8988T (cell line): ENCODE results near the gene CCNL1.
"Not testable (repeated sequence)": the region's sequence is repeated elsewhere in the genome, so short reads cannot be mapped to it uniquely, and the experiment has no call there.

Experiments used
- DNase-seq: peaks from one replicate; pipeline ENCODE4 v3.0.0; 2011

CCNL1 gene

DNA sequence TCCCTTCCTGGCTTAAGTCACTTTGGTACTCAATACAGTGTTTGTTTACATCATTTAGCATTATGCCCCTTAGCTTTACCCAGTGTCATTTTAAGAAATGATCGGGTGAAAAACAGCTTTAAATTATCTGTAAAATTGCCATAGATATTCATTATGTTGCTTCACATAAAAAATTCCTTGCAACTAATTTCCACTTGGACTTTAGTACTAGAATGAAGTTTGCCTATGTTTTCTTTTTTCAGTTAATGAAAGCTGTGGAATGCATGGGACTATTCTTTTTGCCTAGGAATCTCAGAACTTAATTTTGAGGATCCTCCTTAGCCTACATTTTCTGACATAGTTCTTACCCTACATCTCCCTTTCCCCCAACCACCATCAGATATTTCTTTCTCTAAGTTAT is 38.4 kb downstream of the CCNL1 start:
- DNase-seq: no peak

DNA sequence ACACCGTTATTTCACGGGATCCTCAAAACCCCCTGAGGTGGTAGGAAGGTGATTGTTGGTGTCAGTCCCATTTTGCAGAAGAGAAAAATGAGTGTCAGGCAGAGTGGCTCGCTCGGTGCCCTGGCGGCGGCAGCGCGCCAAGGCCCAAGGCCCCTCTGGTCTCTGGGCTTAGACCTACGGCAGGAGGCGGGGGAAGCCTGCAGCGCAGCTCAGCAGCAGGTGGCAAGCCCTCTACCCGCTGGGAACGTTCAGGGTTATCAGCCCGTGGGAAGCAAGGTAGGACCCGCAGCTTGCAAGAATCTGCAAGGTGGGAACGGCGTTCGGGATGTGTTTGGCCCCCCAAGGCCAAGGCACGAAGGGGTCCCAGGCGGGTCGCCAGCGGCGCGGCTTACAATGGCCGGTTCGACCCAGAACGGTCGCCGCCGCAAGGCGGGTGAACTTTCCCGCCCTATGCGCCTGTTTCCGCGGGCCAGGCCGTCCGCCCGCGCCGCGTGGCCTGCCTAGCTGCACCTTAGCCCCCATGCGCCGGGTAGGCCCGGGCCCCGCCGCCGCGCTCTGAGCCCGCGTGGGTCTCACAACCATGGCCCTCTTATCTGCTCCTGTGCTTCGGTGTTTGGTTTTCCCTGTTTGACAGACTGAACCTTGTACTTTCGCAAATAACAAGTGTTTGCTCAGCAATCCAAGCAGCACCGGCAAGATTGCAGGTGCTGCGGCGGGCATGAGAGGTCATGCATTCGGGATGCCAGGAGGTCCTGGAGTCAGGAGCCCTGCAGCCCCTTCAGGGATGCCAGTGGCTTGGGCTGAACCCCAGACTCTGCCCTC is 39.7 kb downstream of the CCNL1 start:
- DNase-seq: no peak

DNA sequence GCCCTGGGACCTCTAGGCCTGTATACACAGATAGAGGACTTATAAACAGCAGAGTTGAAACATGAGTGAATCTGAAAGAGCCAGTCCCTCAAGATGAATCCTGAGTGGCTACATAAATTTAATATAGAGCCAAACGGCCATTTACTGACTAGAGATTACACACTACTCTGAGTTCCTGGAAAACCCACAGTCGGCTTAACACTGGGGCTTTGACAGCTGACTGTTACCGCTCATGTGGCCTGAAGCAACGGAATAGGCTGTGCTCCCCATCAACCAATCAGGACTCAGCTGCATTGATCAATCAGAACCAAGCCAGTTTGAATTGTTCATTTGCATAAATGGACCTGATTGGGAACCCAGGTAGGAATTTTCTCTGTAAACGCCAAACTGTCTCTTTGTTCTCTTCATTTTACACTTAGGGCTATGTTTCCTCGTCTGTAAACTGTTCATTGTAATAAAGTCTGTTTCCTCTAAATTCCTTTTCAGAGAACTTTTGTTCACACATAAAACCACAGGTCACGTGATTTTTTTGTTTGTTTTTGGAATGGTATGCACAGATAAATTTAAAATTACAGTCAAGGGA is 40.5 kb downstream of the CCNL1 start:
- DNase-seq: no peak

DNA sequence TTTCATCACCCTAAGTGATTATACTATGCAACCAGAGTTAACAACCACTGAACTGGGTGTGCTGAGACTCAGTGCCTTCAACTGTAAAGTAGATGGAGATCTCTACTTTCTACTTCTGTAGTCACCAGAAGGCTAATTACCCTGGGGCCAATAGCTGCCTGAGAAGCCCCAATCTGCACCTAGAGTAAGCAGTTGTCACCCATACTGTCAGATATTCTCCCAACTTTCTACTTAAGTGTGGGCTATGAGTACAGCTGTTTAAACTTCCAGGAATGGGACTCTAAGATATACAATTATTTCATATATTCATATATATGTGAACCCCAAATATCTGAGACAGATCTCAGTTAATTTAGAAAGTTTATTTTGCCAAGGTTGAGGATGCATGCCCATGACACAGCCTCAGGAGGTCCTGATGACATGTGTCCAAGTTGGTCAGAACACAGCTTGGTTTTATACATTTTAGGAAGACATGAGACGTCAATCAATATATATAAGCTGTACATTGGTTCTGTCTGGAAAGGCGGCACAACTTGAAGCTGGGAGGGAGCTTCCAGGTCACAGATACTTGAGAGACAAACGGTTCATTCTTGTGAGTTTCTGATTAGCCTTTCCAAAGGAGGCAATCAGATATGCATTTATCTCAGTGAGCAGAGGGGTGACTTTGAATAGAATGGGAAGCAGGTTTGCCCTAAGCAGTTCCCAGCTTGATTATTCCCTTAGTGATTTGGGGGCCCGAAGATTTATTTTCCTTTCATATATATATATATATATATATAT is 41.9 kb downstream of the CCNL1 start:
- DNase-seq: no peak

DNA sequence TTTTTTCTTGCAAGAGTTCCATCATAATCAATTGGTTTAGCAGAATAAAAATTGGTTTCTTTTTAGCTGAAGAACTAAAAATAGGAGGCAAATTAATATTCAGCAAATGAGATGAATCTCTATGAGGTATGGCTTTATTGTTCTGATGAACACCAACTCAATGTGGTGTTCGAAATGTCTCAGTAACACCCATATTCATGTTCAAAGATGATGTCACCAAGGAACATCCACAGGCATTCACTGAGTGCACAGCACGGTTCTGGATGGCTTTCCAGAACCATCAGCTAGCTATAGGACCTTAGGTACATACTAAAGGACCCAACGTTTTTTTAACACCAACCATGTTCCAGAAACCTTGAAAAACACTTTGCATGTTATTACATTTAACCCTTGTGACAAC is 42.7 kb downstream of the CCNL1 start:
- no peak for DNase-seq

DNA sequence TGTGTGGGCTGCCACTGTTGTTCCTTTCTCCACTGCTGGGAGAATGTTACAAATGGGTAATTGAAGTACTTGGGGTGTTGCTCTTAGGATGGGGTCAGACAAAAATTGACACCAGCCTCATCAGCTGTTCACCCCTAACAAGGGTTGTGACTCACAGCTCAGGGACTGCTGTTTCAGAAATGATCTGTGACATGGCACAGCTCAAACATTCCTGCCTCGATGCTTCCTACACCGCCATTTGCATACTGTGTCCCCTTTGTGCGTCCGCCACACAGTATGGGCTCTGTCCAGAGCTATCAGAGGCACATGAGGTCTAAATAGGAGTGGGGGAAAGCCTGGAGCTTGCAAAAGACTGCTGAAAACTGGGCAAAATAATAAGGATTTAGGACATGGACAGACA is 43.9 kb downstream of the CCNL1 start:
- no peak for DNase-seq

DNA sequence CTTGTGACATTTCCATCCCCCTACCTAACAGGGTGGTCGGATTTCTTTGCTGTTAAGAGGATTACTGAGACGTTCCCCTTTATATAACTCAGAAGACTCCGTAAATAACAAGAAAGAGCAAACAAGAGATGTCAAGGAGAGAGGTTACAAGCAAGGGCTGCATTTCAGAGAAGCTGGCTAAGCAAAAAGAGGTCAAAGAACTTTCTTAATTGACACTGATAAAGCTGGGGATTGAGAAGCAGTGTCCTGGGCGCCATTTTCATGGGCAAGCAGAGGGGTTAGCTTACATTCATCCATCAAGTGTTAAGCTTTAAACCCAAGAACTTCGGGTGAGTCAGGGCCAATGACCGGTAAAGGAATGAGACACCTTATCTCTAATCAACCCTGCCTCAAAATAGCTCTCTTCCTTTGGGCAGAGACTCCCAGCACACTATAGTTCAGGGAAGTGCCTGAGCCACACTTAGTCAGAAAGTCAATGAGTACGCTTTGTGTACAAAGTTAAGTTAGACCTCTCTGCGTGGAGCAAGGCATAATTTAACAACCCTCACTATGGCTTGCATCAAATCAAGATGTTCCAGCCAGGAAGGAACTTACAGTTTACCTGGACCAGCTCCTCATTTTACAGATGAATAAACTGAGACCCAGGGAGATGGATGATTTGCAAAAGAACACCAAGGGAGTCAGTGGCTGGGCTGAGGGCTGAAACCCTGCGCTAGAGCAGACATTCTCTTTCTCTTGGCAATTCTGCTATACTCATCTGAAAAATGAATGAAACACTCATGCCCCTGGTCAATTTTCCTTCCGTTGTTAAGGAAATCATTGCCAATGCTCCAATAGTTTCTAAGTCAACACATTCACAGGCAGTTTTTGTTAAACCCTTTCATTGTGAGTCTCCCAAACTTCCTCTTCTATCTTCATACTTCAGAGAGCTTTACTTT is 44.6 kb downstream of the CCNL1 start:
- no peak for DNase-seq

DNA sequence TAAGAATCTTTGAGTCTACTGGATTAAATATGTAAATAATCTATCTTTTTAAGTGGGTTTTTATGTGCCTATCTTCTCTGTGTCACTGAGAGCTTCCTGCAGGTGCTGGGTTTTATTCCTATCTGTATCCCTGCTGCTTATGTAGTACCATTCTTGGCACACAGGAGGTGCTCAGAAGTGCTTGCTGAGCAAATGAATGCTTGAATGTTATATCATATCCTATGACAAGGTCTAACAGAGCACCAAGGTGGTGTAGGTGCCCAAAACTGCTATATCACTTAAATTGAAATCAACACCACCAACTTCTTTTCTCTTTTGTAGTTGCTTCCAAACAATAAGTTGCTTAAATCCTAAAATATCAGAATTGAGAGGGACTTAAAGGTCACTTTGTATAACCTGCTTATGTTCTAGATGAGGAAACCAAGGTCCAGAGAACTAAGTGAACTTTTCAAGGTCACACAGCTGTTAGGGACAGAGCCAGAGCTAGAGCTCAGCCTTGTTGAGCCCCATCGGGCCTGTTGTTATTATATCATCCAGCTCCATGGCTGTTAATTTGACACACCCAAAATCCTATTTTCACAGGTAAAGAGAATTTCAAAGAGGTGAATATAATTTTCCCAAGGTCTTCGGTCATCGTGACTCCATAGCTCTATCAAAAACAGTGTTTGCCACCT is 46.0 kb downstream of the CCNL1 start:
- DNase-seq: no peak

DNA sequence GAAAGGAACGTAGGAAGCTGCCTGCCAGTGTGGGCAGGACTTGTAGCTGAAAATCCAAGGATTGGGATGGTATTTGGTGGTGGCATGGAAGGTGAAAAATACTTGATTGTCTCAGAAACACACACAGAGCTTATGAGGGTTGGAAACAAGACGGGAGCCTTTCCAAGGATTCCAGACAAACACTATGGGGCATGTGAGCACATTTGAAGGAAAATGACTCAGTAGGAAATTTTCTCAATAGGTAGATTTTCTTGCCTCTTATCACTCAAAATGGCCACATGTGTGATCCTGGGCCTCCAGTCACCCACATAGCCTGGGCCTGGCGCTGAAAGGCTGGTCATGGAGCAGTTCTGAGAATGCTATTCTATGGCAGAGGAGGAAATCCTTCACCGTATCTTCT is 47.4 kb downstream of the CCNL1 start:
- no peak for DNase-seq

DNA sequence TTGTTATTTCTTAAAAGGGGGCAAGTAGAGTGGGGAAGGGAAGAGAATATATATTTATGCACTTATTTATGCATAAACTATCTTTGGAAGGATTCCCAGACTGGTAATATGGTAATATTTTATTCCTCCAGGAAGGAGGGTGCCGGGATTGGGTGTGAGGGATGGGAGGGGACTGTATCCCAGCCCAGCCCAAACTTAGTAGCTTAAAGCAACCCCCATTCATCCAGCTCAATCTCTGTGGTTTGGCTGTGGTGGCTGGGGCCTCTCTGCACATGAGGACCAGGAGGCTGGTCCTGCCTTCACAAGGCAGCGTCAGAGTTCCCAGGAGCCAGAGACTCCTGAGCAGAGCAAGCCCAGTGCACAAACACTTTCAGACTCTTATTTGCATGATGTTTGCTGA is 48.4 kb downstream of the CCNL1 start:
- no peak for DNase-seq

DNA sequence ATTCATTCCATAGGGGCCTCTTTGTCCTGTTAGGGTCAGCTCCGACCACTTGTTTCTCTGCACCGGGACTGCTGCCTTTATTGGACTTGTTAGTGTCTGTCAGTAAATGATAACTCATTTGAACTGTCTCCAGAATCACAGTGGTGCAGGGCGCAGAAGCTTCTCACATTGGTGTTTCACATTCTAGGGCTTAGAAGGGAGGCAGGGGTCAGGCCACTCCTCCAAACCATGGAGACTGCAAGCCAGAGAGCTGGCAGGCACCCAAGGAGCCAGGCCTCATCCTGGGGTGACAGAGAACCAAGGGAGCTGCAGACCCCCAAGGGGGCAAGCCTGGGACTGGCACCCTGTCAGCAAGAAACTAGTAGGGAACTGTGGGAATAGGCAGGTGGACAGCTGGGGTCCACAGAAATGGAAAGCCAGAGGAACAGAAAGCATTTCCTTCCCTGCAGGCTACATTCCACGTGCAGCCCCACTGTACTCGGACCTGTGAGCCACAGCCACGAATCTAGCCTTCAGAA is 49.1 kb downstream of the CCNL1 start:
- no peak for DNase-seq

DNA sequence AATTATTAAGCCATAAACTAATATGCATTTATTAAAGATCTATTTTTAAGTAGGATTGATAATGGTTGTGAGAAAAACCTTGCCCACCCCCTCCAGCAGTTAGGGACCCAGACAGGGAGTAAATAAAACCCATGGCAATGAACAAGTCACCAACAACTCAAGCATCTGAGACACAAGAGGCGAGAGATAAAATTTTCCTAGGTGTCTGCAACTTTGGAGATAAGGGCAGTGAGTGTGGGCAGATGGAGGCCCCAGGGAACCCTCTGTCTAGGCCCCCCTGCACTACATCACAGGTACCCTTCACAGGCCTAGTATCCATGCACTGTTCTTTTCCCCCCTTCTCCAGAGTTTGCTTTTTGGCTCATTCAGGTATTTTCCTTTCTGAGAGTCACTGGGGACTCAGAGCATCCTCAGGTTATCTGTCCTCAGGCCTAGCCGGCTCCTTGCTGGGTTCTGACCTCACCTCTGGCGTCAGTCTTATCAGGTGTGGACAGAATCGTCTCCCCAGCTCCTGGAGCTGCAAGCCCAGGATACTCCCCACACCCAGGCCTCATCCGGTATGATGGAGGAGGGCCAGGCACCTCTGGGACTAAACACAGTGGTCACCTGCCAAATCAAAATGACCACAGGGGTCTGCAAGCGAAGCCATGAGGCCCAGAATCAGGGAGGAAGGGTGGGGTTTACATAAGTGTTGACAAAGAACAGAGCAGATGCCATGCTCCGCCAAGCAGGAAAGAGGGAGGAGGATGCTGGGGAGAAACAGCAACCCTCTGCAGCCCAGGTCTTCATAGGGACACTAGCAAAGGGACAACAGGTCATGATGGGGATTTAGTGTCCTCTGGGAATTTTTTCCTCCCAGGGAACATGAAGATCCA is 50.4 kb downstream of the CCNL1 start:
- no peak for DNase-seq

DNA sequence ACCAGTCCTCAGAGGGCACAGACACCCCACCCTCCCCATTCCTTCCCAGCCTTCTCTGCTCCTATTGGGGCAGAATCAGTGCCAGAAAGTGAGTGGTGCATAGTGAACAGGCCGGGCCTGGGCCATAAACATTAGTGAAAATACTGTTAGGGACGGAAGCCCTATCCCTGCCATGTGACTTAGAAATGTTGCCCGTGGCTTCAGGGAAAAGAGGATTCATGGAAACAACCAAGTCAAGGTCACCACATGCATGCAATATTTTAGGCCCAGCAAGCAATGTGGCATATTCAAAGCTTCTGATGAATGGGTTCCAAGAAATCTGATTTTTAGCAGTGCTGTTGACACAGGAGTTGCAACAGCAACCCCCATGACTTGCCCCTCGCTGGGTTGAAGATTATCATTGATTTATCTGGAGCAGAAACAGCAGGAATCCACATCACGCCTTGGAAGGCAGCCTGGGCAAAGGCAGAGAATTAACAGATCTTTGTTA is 52.3 kb downstream of the CCNL1 start:
- no peak for DNase-seq

DNA sequence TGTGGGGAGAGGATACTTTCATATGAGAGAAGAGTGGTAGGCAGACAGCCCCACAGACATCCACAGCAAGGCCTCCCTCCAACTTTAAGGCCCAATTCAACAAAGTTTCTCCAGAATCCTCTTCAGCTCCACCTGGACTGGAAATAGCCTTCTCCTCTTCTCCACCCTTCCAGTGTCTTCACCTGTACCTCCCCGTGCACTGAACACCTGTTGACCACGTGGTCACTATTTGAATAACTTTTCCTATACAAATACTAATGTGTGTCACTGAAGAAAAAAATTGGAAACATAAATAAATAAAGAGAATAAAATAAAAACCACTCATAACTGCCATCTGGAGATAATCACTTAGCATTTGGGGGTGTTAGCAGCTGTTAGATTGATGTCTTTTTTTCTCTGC is 52.9 kb downstream of the CCNL1 start:
- no peak for DNase-seq

DNA sequence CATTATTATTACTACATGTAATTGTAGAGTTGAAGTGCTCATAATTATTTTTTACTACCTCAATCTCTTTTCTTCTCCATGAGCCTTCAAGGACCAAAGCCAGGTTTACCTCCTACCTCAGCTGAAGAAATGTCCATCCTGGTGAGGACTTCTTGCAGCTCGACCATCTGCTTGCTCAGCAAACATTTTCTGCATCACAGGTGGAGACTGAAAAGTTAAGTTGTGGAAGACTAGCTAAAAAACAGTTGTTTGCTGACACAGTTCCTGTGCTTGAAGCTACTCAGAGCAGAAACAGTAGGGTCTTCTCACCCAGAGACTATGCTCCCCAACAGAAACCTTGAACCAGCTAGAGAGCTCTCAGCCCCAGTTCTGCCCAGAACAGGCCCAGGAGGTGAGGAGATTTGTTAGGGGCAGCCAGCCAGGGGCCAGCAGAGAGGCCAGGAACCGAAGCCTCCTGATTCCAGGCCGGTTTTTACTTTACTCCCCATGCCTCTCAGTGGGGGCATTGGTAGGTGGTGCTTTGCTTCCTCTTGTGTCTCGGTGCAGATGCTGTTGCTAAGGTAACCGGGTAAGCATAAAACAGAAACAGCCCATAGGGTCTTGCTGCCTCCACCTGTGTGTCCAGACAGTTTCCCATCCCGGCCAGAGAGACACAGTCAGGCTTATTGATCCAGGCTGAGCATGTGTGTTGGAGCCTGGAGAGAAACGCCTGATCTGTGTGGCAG is 54.9 kb downstream of the CCNL1 start:
- no peak for DNase-seq

DNA sequence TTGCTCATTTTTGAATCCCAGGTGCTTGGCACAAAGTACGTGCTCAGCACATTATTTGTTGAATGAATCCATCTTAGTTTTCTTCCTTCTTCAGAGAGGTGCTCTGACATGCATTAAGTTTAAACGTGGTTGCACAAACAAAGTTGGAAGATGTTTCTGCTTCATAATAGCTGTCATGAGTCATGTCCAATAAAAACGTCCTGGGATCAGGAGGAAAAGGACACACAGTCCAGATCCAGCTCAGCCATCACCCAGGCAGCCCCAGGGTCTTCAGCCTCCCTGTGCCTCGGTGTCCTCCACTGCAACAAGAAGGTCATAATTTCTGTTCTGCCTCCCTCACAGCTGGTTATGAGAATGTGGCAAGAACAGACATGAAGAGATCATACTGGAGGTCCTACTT is 55.4 kb downstream of the CCNL1 start:
- no peak for DNase-seq

DNA sequence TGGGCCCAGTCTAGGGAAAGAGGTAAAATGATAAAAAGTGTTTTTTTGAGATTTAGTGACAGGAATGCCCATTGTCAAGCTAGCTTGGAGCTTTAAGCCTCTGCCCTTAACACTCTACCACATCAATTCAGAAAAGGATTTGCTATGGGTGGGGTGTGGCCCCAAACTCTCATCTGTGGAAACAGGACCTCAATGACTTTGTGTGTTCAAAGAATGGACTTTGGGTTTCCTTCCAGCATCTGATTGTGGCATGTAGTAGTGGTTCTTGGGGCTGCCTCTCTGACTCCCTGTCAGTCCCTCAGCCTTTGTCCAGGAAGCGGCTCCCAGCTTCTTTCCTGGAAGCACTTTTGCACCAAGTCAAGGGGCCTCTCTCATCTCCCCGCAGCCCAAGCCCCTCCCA is 56.1 kb downstream of the CCNL1 start:
- DNase-seq: no peak

DNA sequence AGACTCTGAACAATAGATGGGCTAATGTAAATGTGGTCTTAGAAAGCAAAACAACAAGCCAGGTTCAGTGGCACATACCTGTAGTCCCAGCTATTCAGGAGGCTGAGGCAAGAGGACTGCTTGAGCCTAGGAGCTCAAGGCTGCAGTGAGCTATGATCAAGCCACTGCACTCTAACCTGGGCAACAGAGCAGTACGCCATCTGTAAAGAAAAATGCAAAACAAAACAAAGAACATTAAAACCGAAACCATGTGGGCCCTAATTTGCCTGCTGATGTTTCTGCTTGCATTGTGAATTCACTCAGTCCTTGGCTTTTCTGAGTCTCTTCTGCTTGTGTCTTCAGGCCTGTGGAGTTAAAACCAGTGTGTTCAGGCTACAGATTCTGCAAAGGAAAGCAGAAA is 56.7 kb downstream of the CCNL1 start:
- no peak for DNase-seq

DNA sequence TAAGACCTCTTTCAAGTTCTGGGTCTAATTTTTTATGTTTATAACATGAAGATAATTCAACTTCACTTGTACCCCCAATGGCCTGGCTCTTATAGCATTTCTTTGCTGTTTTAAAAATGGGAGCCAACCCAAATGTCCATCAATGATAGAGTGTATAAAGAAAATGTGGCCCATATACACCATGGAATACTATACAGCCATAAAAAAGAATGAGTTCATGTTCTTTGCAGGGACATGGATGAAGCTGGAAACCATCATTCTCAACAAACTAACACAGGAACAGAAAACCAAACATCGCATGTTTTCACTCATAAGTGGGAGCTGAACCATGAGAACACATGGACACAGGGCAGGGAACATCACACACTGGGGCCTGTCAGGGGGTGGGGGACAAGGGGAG is 57.4 kb downstream of the CCNL1 start:
- not testable (repeated sequence) for DNase-seq

DNA sequence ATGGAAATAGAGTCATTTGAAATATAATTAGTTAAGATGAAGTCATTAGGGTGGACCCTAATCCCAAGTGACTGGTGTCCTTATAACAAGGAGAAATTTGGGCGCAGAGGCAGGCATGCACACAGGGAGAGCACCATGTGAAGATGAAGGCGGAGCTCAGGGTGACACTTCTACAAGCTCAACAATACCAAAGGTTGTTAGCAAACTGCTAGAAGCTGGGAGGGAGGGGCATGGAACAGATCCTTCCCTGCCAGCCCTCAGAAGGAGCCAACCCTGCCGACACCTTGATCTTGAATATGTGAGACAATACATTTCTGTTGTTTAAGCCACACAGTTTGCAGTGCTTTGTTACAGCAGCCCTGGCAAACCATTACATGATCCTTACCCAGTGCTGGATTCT is 57.8 kb downstream of the CCNL1 start:
- DNase-seq: no peak
